ENCODE data around the gene GNPDA2.
A peak's percentile ranks its signal among the peaks of the same experiment; 100 is the strongest.

Gene GNPDA2

GRCh38 chr4:44678094-44679041, 48.0 kb downstream of the GNPDA2 start, which contains the start of gene GUF1:
GUF1 (plus strand) TSS chr4:44678420; CDS start chr4:44678623, 203 bp downstream.
- DNase-seq: peak; percentile 76

GRCh38 chr4:44675366-44675765, 51.0 kb downstream of the GNPDA2 start:
- DNase-seq: no peak

- no peak for DNase-seq
These were observed 51.9 kb downstream of the GNPDA2 start for GRCh38 chr4:44674471-44674870.

GRCh38 chr4:44671636-44672035, 54.7 kb downstream of the GNPDA2 start:
- no peak for DNase-seq

- DNase-seq: no peak
These were observed 55.7 kb downstream of the GNPDA2 start for GRCh38 chr4:44670506-44671199.

GRCh38 chr4:44668526-44668925, 57.8 kb downstream of the GNPDA2 start:
- DNase-seq: no peak

- no peak for DNase-seq
These were observed 62.7 kb downstream of the GNPDA2 start for GRCh38 chr4:44663539-44664263.

GRCh38 chr4:44662623-44663005, 63.7 kb downstream of the GNPDA2 start:
- DNase-seq: no peak

GRCh38 chr4:44661940-44662622, 64.3 kb downstream of the GNPDA2 start:
- DNase-seq: no peak

- no peak for DNase-seq
These were observed 66.0 kb downstream of the GNPDA2 start for GRCh38 chr4:44660396-44660795.

GRCh38 chr4:44652002-44652401, 74.4 kb downstream of the GNPDA2 start:
- no peak for DNase-seq

Measured in T-helper 9 cell (primary cell).